ENCODE results near the gene PDK1.
A peak's percentile ranks its signal among the peaks of the same experiment; 100 is the strongest.
"Not testable (repeated sequence)": the region's sequence is repeated elsewhere in the genome, so short reads cannot be mapped to it uniquely, and the experiment has no call there.

PDK1 gene

DNA sequence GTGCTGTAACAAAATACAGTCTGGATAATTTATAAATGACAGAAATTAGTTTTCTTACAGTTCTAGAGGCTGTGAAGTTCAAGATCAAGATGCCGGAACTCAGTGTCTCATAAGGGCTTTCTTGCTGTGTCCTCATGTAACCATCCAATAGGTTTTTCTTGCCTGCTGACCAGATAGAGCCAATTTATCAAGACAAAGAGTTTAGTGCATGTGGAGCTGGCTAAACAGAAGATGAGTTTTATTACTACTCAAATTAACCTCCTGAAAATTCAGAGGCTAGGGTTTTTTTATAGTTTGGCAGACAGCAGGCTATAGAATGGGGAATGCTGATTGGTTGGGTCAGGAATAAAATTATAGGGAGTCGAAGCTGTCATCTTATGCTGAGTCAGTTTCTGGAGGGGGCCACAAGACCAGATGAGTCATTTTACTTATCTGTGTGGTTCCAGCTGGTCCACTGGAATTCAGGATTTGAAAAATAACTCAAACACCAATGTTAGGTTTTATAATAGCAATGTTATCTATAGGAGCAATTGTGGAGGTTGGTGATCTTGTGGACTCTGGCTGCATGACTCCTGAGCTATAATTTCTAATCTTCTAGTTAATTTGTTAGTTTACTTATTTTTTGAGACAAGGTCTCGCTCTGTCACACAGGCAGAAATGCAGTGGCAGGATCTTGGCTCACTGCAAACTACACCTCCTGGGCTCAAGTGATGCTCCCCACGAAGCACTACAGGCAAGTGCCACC, 3.2 kb upstream of the PDK1 start:
- DNase-seq (ENCODE audit: low read depth in 2 of 2) = no peak

DNA sequence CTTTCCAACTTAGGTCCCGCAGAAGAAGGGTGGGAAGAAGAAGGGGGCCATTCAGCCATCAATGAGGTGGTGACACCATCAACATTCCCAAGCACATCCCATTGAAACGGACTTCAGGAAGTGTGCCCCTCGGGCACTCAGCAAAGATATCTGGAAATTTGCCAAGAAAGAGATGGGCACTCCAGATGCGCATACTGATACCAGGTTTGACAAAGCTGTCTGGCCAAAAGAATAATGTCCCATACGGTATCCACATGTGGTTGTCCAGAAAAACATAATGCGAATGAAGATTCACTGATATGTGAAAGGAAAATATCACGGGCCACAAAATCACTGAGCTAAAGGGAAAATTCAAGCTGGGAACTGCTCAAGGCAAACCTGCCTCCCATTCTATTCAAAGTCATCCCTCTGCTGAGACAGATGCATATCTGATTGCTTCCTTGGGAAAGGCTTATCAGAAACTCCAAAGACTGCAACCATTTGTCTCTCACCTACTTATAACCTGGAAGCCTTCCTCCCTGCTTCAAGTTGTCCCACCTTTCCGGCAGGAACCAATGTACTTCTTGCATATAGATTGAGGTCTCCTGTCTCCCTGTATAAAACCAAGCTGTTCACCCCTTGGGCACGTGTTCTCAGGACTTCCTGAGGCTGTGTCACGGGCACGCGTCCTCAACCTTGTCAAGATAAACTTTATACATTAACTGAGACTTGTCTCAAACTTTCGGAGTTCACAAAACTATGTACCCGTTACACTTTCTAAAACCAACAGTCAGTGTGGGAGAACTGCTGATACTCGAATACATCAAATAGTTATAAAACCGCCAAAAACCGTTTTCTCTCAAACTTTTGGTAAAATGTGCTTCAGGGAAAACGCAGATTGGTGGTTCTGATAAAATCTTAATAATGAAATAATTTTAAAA, 1.3 kb upstream of the PDK1 start:
- no peak for DNase-seq (ENCODE audit: low read depth in 2 of 2)

- DNase-seq (ENCODE audit: low read depth in 2 of 2) = no peak
Measured at GRCh38 chr2:172555272-172555521, 693 bp upstream of the PDK1 start.

- peak; percentile 20 to 31 for DNase-seq (ENCODE audit: low read depth in 2 of 2)
Measured at GRCh38 chr2:172556284-172557033, 569 bp downstream of the PDK1 start.

DNA sequence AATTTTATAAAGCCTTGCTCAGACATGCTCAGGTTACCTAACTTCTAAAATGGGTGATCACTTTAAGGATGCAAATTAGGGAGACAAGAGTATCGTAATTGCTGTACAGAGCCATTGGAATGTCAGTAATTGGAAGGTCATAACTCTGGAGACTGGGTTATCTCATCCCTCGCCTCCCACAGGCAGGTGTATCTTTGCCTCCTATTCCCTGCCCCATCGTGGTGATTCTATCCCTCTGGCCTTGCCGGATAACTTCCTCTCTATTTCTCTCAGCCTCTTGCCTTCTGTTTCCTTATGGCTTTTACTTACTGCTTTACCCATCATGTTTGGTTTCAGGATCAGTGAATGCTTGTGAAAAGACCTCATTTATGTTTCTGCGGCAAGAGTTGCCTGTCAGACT, 2.5 kb downstream of the PDK1 start:
- no peak for DNase-seq (ENCODE audit: low read depth in 2 of 2)

GRCh38 chr2:172560721-172561120, 4.8 kb downstream of the PDK1 start:
- DNase-seq (ENCODE audit: low read depth in 2 of 2) = no peak

GRCh38 chr2:172561270-172561669, 5.4 kb downstream of the PDK1 start:
- DNase-seq (ENCODE audit: low read depth in 2 of 2) = no peak

- no peak for DNase-seq (ENCODE audit: low read depth in 2 of 2)
Measured at GRCh38 chr2:172562298-172562697, 6.4 kb downstream of the PDK1 start.

GRCh38 chr2:172564376-172564775, 8.5 kb downstream of the PDK1 start:
- DNase-seq (ENCODE audit: low read depth in 2 of 2) = no peak

GRCh38 chr2:172571245-172571644, 15.4 kb downstream of the PDK1 start:
- DNase-seq (ENCODE audit: low read depth in 2 of 2) = no peak

DNA sequence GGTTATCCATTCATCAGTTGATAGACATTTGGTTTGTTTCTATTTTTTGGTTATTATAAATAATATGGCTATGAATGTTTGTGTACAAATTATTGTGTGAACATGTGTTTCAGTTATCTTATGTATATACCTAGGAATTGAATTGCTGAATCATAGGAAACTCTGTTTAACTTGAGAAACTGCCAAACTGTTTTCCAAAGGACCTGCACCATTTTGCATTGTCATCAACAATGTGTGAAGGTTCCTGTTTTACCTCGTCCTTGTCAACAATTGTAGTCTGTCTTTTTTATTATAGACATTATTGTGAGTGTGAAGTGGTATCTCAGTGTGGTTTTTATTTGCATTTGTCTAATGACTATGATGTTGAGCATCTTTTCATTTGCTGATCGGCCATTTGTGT, 17.1 kb downstream of the PDK1 start:
- DNase-seq (ENCODE audit: low read depth in 2 of 2) = no peak

GRCh38 chr2:172574965-172575364, 19.1 kb downstream of the PDK1 start:
- DNase-seq (ENCODE audit: low read depth in 2 of 2) = no peak

DNA sequence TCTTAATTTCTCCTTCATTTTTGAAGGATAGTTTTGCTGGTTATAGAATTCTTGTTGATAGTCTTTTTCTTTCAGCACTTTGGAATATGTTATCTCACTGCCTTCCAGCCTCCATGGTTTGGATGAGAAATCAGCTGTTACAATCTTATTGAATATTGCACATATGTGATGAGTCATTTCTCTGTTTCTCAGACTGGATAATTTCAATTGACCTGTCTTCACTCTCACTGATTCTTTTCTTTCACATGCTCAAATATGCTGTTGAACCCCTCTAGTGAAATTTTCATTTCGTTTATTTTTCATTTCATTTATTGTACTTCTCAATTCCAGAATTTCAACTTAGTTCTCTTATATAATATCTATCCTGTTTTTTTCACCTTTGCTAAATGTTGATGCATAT, 22.2 kb downstream of the PDK1 start:
- no peak for DNase-seq (ENCODE audit: low read depth in 2 of 2)

DNA sequence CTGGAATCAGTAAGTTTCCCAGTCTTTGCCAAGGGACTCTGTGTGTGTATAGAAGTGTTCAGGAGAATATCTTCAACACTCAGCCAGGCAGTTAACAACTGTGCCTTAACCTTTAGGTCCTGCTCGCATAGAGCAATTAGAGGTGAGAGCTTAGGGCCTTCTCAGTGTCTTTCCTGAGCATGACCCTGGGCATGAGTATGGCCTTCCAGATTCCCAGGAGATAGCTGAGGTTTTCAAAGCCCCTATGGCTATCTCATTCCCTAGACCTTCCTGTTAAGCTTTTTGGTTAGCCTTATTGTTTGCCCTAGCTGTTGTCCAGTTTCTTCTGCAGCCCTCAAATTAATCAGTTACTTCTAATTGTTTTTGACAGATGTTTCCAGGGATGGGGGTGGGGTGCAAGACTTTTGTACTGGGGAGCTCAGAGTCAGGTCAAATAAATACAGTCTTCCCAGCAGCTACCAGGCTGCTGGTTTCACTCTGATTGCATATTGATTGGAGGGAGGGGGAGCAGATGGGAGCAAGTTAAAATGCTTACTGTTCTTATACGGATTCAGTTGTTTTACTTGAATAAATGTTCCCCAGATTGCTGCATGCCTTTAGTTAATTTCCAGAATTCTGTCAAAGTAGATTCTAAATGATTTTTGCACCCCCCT, 23.1 kb downstream of the PDK1 start:
- DNase-seq (ENCODE audit: low read depth in 2 of 2) = no peak

- no peak for DNase-seq (ENCODE audit: low read depth in 2 of 2)
Measured at GRCh38 chr2:172580544-172580943, 24.7 kb downstream of the PDK1 start.

GRCh38 chr2:172582656-172583055, 26.8 kb downstream of the PDK1 start:
- no peak for DNase-seq (ENCODE audit: low read depth in 2 of 2)

GRCh38 chr2:172586245-172586891, 30.5 kb downstream of the PDK1 start:
- DNase-seq (ENCODE audit: low read depth in 2 of 2) = no peak

DNA sequence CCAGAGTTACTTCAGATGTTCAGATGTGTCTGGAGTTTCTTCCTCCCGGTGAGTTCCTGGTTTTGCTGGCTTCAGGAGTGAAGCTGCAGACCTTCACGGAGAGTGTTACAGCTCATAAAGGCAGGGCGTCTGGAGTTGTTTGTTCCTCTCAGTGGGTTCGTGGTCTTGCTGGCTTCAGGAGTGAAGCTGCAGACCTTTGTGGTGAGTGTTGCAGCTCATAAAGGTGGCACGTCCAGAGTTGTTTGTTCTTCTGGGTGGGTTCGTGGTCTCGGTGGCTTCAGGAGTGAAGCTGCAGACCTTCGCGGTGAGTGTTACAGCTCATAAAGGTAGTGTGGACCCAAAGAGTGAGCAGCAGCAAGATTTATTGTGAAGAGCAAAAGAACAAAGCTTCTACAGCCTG, 31.3 kb downstream of the PDK1 start:
- DNase-seq (ENCODE audit: low read depth in 2 of 2) = not testable (repeated sequence)

GRCh38 chr2:172588931-172589330, 33.0 kb downstream of the PDK1 start:
- DNase-seq (ENCODE audit: low read depth in 2 of 2) = no peak

DNA sequence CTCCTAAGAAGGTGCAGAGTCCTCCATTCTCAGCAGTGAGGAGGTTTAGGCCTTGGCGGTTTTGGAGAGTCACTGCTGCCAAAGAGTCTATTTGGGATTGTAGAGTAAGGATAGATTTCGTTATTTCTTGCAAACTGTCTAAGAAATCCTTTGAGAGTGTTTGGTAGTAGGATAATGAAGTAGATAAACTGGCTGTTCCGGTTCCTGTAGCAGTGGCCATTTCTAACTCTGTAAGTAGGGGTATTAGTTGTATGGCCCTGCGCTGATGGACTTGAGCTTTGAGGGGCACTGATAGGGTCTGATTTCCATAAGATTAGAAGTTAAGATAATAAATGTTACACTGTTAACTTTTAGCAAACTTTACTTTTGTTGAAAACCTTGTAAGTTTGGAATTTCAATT, 35.5 kb downstream of the PDK1 start:
- not testable (repeated sequence) for DNase-seq (ENCODE audit: low read depth in 2 of 2)

DNA sequence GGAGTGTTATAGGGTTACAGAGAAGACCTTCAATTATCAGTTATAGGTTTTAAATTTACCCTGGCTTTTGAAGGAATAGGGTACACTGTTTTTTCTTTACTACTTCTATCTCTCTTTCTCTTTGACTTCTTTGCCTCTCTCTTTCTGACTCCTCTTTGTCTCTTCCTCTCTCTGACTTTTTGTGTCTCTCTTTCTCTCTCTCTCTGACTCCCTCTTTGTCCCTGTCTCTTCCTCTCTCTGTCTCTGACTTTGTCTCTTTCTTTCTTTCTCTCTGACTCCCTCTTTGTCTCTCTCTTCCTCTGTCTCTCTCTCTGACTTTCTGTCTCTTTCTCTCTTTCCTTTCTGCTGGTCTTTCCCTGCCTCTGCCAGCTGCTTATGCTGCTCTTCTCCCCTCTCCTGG, 36.3 kb downstream of the PDK1 start:
- DNase-seq (ENCODE audit: low read depth in 2 of 2) = not testable (repeated sequence)

DNA sequence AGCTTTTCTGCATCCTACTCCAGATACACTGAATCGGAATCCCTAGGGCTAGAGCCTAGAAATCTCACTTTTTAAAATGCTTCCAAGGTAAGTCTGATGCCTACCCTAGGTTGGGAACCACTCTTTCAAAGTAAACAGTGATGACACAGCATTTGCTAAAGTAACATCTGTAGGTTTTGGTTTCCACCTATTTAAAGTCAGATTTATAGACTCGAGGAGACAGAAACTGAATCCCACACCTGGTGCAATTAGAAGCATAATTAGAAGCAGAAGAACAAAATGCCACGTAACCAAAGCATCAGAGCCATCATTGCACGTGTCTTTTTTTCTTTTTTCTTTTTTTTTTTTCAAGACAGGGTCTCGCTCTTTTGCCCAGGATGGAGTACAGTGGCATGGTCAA, 40.9 kb downstream of the PDK1 start:
- DNase-seq (ENCODE audit: low read depth in 2 of 2) = no peak
